Measurements from ENCODE around the gene CRYBB2. TPM values are rescaled to one million over a fixed set of nuclear protein-coding genes. Genes with fewer than 3 reads are reported as not detected.

The CRYBB2 gene
- total RNA-seq, 4 donors from 2014 or later, result not detected

DNA sequence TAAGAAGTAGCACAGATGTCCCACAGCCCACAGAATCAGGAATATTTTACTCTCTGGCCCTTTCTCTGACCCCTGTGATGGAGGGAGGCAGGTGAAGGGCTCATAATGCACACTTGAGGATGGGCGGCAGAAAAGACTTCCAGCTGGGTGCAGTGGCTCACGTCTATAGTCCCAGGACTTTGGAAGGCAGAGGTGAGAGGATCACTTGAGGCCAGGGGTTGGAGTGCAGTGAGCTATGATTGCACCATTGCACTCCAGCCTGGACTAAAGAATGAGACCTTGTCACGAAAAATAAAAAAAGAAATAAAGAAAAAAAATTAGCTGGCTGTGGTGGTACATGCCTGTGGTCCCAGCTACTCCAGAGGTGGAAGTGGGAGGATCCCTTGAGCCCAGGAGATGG lies 33.3 kb upstream of the CRYBB2 start:
- TF ChIP-seq, protein P1, sequence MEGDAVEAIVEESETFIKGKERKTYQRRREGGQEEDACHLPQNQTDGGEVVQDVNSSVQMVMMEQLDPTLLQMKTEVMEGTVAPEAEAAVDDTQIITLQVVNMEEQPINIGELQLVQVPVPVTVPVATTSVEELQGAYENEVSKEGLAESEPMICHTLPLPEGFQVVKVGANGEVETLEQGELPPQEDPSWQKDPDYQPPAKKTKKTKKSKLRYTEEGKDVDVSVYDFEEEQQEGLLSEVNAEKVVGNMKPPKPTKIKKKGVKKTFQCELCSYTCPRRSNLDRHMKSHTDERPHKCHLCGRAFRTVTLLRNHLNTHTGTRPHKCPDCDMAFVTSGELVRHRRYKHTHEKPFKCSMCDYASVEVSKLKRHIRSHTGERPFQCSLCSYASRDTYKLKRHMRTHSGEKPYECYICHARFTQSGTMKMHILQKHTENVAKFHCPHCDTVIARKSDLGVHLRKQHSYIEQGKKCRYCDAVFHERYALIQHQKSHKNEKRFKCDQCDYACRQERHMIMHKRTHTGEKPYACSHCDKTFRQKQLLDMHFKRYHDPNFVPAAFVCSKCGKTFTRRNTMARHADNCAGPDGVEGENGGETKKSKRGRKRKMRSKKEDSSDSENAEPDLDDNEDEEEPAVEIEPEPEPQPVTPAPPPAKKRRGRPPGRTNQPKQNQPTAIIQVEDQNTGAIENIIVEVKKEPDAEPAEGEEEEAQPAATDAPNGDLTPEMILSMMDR (IDR thresholded peaks at IDR 0.05), result no peak
- ATAC-seq (ENCODE audit: low FRiP score) (no peak), DNase-seq (ENCODE audit: low spot score) (no peak)

DNA sequence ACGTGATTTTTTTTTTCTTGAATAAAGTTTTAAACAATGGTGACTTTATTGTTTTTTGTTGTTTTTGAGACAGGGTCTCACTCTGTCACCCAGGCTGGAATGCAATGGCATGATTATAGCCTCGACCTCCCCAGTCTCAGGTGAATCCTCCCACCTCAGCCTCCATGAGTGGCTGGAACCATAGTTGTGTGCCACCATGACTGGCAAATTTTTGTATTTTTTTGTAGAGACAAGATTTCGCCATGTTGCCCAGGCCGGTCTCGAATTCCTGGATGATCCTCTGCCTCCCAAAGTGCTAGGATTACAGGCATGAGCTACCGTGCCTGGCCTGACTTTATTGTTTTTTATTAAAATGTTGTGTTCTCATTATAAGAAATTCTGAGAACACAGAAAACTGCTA lies 32.0 kb upstream of the CRYBB2 start:
- no peak for ATAC-seq (ENCODE audit: low FRiP score)
- TF ChIP-seq, protein P1 (IDR thresholded peaks at IDR 0.05), result no peak

DNA sequence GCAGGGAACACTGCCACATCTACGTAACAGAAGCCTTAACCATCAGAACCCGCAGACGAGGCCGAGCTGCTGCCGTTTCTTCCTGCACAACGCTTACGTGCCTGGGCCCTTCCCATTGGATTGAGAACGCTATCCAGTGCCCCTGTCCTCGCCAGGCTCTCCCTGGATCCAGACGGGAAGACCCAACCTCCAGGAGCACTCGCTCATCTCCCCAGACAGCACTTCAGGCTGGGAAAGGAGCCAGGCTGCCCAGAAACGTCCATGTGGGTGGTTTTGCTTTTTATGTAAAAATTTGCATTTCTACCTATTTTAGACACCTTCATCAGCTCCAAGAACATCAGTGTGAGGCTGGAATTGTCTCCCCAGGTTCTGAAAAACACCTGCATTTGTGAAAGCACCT lies 27.0 kb upstream of the CRYBB2 start:
- no peak for ATAC-seq (ENCODE audit: low FRiP score)
- DNase-seq (ENCODE audit: low spot score), result no peak
- TF ChIP-seq, protein P1 (IDR thresholded peaks at IDR 0.05), result no peak

More for the DNA sequence above, 32.0 kb upstream of the CRYBB2 start:
- DNase-seq (ENCODE audit: low spot score), result no peak

DNA sequence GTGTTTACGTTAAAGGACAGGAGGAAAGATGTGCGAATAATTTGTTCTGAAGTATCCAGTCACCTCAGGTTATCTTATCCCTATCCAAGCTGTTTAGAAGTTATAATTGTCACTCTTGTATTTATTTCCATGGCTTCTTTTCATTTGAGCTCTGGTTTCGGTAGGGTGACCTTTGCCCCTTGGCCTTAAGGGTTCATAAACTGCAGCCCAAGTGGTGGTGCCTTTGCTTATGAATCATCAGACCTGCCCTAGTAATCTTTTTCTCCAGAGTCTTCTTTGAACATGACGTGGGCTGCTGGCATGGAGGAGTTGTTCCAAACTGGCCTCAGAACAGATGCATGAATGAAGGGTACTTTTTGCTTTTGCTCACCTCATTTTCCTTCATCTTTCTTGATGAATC lies 26.3 kb upstream of the CRYBB2 start:
- no peak for DNase-seq (ENCODE audit: low spot score)
- ATAC-seq (ENCODE audit: low FRiP score), result no peak
- TF ChIP-seq, protein P1 (IDR thresholded peaks at IDR 0.05), result no peak

DNA sequence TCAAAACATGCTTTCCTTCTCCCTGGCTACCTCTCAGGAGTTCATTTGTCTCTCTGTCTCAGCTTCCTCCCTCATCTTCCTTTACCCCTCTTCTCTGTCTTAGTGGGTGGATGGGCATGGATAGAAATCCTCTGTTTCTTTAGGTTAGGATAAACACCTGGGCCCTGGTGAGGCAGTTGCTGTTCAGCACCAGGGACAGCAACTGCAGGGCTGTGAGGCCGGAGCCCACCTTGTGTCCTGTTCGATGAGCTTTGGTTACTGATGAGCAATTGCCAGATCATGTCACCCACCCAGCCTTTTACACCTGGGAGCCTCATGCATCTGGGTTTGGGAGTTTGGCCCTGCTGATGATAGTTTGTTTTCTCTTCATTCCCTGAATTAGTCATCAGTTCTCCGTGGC lies 25.9 kb upstream of the CRYBB2 start:
- no peak for DNase-seq (ENCODE audit: low spot score)
- ATAC-seq (ENCODE audit: low FRiP score), result no peak
- TF ChIP-seq, protein P1 (IDR thresholded peaks at IDR 0.05), result no peak

DNA sequence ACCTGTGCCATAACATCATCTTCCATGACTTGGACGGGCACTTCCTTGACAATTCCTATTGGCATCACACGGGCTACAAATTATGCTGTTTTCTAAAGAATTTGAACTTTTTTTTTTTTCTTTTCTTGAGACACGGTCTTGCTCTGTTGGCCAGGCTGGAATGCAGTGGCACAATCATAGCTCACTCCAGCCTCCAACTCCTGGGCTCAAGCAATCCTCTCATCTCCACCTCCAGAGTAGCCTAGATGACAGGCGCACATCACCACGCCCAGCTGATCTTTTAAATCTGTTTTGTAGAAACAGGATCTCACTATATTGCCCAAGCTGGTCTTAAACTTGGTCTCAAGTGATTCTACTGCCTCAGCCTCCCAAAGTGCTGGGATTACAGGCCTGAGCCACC lies 23.1 kb upstream of the CRYBB2 start:
- TF ChIP-seq, protein P1 (IDR thresholded peaks at IDR 0.05), result no peak
- ATAC-seq (ENCODE audit: low FRiP score), result no peak
- no peak for DNase-seq (ENCODE audit: low spot score)

DNA sequence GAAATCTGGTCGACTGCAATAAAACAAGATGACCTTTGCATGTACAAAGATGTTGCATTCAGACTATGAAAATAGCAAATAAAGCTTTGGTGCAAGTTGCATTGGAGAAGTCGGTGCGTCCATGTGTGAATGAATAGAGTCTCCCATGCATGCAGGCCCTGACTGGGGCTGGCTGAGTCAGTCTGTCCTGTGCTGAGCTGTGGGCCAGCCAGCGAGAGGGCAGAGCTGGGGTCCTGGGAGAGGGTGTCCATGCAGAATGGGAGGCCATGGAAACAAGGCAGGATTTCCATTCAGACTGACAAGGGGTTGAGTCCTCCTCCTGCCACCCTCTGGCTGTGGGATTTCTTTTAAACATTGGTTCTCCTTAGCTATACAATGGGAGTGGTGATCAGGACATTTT lies 22.1 kb upstream of the CRYBB2 start:
- ATAC-seq (ENCODE audit: low FRiP score), result no peak
- TF ChIP-seq, protein P1 (IDR thresholded peaks at IDR 0.05), result no peak
- DNase-seq (ENCODE audit: low spot score), result no peak

Data from omental fat pad (tissue), 4 donors.